H1 (cell line): ENCODE results near the gene FRS2. TPM values are rescaled to one million over a fixed set of nuclear protein-coding genes. Genes with fewer than 3 reads are reported as not detected.

ENCODE experiments used
- ASH2L ChIP-seq: fragments of 200-600, 300-600 bp; sonication (generic); IDR thresholded peaks from one replicate; pipeline ENCODE4 v1.7.1; 2017; ENCODE audit warnings: low read length
- CBX8 ChIP-seq: fragments of 300-800, 300-1000 bp; sonication (generic); IDR thresholded peaks from 2 replicates; pipeline ENCODE4 v1.7.1; 2016; ENCODE audit warnings: low read depth, low read length, borderline replicate concordance
- CHD2 ChIP-seq: IDR thresholded peaks from 2 replicates; pipeline ENCODE4 v1.6.1; 2012; ENCODE audit warnings: low read length, improper control_type of control experiment
- CREB1 ChIP-seq: IDR thresholded peaks from 2 replicates; pipeline ENCODE4 v1.6.1; 2012; ENCODE audit warnings: inconsistent platforms
- EZH2 ChIP-seq: fragments of 200-600 bp; sonication (generic); IDR thresholded peaks from 2 replicates; pipeline ENCODE4 v1.7.1; 2012; ENCODE audit warnings: low read depth, mild to moderate bottlenecking, moderate library complexity, low read length, inconsistent platforms; ENCODE audit not compliant: severe bottlenecking
- NRF1 ChIP-seq: IDR thresholded peaks from 2 replicates; pipeline ENCODE4 v1.6.1; 2011; ENCODE audit warnings: mild to moderate bottlenecking, low read depth, low read length, improper control_type of control experiment
- POLR2A ChIP-seq, 2 experiments: IDR thresholded peaks; 1 replicate in 1 of 2; 2 replicates in 1 of 2; pipeline ENCODE4 v1.6.1; 2011; ENCODE audit warnings: low read depth in 2 of 2, low read length in 2 of 2, mild to moderate bottlenecking in 2 of 2; ENCODE audit errors: control extremely low read depth in 1 of 2
- SIN3A ChIP-seq, 2 experiments: IDR thresholded peaks in 1 of 2; conservative IDR thresholded peaks in 1 of 2; 2 replicates each; pipeline ENCODE4 v1.6.1; 2011 to 2012; ENCODE audit warnings: low read length in 2 of 2, improper control_type of control experiment in 1 of 2, low read depth in 1 of 2, mild to moderate bottlenecking in 1 of 2
- SIRT6 ChIP-seq: IDR thresholded peaks from one replicate; pipeline ENCODE4 v1.7.1; 2012; ENCODE audit warnings: low read length, inconsistent platforms
- SIX5 ChIP-seq: IDR thresholded peaks from 2 replicates; pipeline ENCODE4 v1.6.1; 2011; ENCODE audit warnings: mild to moderate bottlenecking, low read depth, low read length
- SP1 ChIP-seq: IDR thresholded peaks from 2 replicates; pipeline ENCODE4 v1.6.1; 2011; ENCODE audit warnings: low read depth, low read length
- SP2 ChIP-seq: IDR thresholded peaks from 2 replicates; pipeline ENCODE4 v1.6.1; 2012; ENCODE audit warnings: mild to moderate bottlenecking, low read length, inconsistent platforms
- SUZ12 ChIP-seq: fragments of 200-600 bp; sonication (generic); IDR thresholded peaks from 2 replicates; pipeline ENCODE4 v1.6.1; 2012; ENCODE audit warnings: mild to moderate bottlenecking, inconsistent platforms, low read length, moderate library complexity, mixed read lengths
- TCF12 ChIP-seq: IDR thresholded peaks from 2 replicates; pipeline ENCODE4 v1.6.1; 2011; ENCODE audit warnings: low read depth, mild to moderate bottlenecking, low read length
- TEAD4 ChIP-seq: IDR thresholded peaks from 2 replicates; pipeline ENCODE4 v1.6.1; 2012; ENCODE audit warnings: low read depth, low read length, inconsistent platforms, mixed read lengths
- ZNF274 ChIP-seq: IDR thresholded peaks from 2 replicates; pipeline ENCODE4 v1.7.0; 2012; ENCODE audit warnings: low read length, borderline replicate concordance; ENCODE audit errors: extremely low read depth
- polyA plus RNA-seq, 7 experiments: library from polyadenylated mRNA; depleted of rRNA in 3 of 7; stranded (reverse) in 5 of 7; unstranded in 2 of 7; fragments of >200 nt in 5 of 7; fragments of 200-250 nt in 2 of 7; gene quantifications; 1 replicate in 5 of 7; 2 replicates in 1 of 7; 4 replicates in 1 of 7; pipeline versions ENCODE4 v1.2.1 to v1.2.3, GENCODE V29; 2011 to 2013; ENCODE audit warnings: missing spikeins in 2 of 7, mixed read lengths in 2 of 7
- total RNA-seq: library from RNA; stranded (reverse); fragmentation: NEBNext Ultra II Directional; extraction: Animal tissue kit (Norgen Biotek cat#: 25700); gene quantifications from 2 replicates; pipeline ENCODE4 v1.2.1, GENCODE V29; 2021
- TF ChIP-seq, protein P1 (sequence below): IDR thresholded peaks from 2 replicates; pipeline ENCODE4 v1.6.1; 2012; ENCODE audit warnings: inconsistent platforms

Gene FRS2
- total and polyA plus RNA-seq, 2 of the 8 experiments (the other 6 are each of a cell fraction or from before 2014, with no cell fraction given) = 10.3 to 35.8 TPM

DNA sequence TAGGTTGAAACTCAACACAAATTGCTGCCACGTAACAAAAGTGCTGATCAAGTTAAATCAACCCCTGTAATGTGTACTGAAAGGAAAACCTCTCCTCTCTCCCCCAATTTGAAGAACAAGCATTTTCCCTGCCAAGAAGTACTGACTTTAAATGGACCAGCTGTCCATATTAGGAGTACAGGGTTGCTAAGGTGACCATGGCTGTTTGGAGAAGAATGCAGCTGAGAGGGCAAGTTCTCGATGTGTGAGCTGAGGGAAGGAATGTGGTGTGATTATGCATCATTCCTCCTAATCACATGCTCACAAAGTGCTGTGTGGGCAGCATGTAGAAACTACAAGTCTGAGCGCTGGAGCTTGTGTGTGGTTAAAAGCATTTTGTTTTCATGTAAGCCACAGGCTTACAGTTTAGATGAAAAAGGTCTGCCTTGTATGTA is 64.2 kb downstream of the FRS2 start (continued):
- TF ChIP-seq CHD2 (peak; percentile 35; the same call in 1 of the 2 replicates), POLR2A (IDR thresholded peaks at IDR 0.05; ENCODE audit: control extremely low read depth in 1 of 2, low read depth in 2 of 2, low read length in 2 of 2) (peak in 1 of 2 experiments; percentile 61; a peak in 2 of 3 replicates), SIX5 (no peak), CREB1 (no peak), ZNF274 (no peak), SIN3A (conservative IDR thresholded peaks at IDR 0.05 in 1 of 2, IDR thresholded peaks at IDR 0.05 in 1 of 2; ENCODE audit: low read depth in 1 of 2, low read length in 2 of 2) (peak in 1 of 2 experiments; percentile 53; a peak in 1 of 4 replicates), EZH2 (no peak), SIRT6 (no peak), CBX8 (no peak), NRF1 (no peak), SUZ12 (no peak), SP1 (peak; percentile 64), TCF12 (0 out of 2 replicates have a peak, but pooled peaks have one; percentile 54), TEAD4 (peak; percentile 96), SP2 (no peak), ASH2L (no peak)
- TF ChIP-seq, protein P1, sequence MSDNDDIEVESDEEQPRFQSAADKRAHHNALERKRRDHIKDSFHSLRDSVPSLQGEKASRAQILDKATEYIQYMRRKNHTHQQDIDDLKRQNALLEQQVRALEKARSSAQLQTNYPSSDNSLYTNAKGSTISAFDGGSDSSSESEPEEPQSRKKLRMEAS = peak; percentile 68
